Tibial artery (tissue), 4 donors: ENCODE measurements around the gene MDM2.

ENCODE experiments used
- DNase-seq, 2 donors: peaks; one replicate each; pipeline ENCODE4 v3.0.0-alpha.2; 2019
- H3K27ac ChIP-seq, 2 donors: fragments of 200-600 bp; sonication (generic) in 1 of 2; 1 replicate in 1 of 2; 2 replicates in 1 of 2; pipeline ENCODE4 v1.5.1; 2018 to 2019; ENCODE audit warnings: mild to moderate bottlenecking in 1 of 2
- H3K27me3 ChIP-seq, 2 donors: fragments of 200-600 bp; sonication (generic) in 1 of 2; one replicate each; pipeline versions ENCODE4 v1.5.1 to v1.6.0; 2016 to 2019
- H3K36me3 ChIP-seq, 3 donors: fragments of 200-600 bp; sonication (generic) in 2 of 3; one replicate each; pipeline ENCODE4 v1.5.1; 2016 to 2019; ENCODE audit warnings: mild to moderate bottlenecking in 2 of 3
- H3K4me1 ChIP-seq, 4 donors: fragments of 200-600 bp; sonication (generic) in 2 of 4; 1 replicate in 3 of 4; 2 replicates in 1 of 4; pipeline ENCODE4 v1.5.1; 2016 to 2019
- H3K4me3 ChIP-seq, 2 donors: fragments of 200-600 bp; sonication (generic) in 1 of 2; 1 replicate in 1 of 2; 2 replicates in 1 of 2; pipeline ENCODE4 v1.5.1; 2018 to 2019; ENCODE audit warnings: mild to moderate bottlenecking in 2 of 2
- H3K9me3 ChIP-seq, 3 donors: fragments of 200-600 bp; sonication (generic) in 1 of 3; one replicate each; pipeline ENCODE4 v1.5.1; 2016 to 2019
- intact Hi-C: fragments of 100-400 bp; cut with DNase I; formaldehyde crosslinking; loops from one replicate; pipeline ENCODE4 v1.15.0; 2023; ENCODE audit warnings: low total_unique reads
- TF ChIP-seq, protein P1 (sequence below), 2 experiments: fragments of 200-600 bp in 1 of 2; fragments of 450-650 bp in 1 of 2; IDR thresholded peaks; one replicate each; pipeline ENCODE4 v1.5.1; 2017 to 2019; ENCODE audit warnings: antibody characterized with exemption in 2 of 2, mild to moderate bottlenecking in 1 of 2, moderate library complexity in 1 of 2

MDM2 gene

DNA sequence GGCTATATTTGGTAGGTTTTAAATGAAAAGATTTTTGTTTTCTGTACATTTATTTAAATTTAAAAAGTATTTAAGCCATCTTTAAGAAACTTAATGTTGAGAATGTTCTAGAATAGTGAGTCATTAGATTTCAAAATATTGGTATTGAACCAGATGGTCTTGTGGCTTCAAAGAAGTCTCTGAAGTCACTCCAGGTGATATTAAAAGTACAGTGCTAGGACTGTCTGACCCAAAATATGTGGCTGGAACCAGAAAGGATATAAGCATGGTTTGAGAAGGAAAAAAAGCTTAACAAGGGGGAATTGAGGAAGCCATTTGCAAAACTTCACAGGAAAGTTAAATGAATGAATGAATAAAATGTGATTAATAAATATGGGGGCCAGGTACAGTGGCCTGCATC is 28.7 kb upstream of the MDM2 start:
- DNase-seq: no peak
- Histone ChIP-seq H3K36me3 (no peaks in the 10 kb centered on the region), H3K4me3 (no peak overlapping the region), H3K4me1 (no peaks in the 10 kb centered on the region), H3K27me3 (no peaks in the 10 kb centered on the region), H3K27ac (no peak overlapping the region), H3K9me3 (no peaks in the 10 kb centered on the region)
- intact Hi-C loops: no loop called here
- TF ChIP-seq, protein P1, sequence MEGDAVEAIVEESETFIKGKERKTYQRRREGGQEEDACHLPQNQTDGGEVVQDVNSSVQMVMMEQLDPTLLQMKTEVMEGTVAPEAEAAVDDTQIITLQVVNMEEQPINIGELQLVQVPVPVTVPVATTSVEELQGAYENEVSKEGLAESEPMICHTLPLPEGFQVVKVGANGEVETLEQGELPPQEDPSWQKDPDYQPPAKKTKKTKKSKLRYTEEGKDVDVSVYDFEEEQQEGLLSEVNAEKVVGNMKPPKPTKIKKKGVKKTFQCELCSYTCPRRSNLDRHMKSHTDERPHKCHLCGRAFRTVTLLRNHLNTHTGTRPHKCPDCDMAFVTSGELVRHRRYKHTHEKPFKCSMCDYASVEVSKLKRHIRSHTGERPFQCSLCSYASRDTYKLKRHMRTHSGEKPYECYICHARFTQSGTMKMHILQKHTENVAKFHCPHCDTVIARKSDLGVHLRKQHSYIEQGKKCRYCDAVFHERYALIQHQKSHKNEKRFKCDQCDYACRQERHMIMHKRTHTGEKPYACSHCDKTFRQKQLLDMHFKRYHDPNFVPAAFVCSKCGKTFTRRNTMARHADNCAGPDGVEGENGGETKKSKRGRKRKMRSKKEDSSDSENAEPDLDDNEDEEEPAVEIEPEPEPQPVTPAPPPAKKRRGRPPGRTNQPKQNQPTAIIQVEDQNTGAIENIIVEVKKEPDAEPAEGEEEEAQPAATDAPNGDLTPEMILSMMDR (IDR thresholded peaks at IDR 0.05): no peak

DNA sequence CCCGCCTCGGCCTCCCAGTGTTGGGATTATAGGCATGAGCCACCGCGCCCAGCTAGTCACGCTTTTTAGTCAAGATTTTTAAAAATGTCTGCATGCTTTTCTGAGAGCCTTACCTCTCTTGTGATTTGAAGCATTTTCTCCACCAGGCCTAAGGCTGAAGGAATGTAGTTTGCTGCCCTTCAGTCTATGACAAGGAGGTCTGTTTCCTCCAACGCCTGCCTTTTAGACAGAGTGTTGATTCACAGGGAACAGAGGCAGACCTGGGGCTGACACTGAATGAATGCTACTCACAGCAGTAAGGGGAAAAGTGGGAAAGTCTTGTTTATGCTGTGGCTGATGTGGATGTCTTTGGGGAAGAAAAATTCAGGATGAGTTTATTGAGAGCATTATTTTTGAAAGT is 27.2 kb upstream of the MDM2 start:
- H3K4me1 ChIP-seq: peaks cover 0 to under 1% (median 0%) of the 10 kb centered on the region in 4 donors
- no peak overlapping the region for H3K4me3 ChIP-seq
- DNase-seq: no peak
- H3K27ac ChIP-seq: no peak overlapping the region
- H3K9me3 ChIP-seq: no peaks in the 10 kb centered on the region
- no peaks in the 10 kb centered on the region for H3K36me3 ChIP-seq
- TF ChIP-seq, protein P1 (IDR thresholded peaks at IDR 0.05): no peak
- intact Hi-C loops: no loop called here
- no peaks in the 10 kb centered on the region for H3K27me3 ChIP-seq

DNA sequence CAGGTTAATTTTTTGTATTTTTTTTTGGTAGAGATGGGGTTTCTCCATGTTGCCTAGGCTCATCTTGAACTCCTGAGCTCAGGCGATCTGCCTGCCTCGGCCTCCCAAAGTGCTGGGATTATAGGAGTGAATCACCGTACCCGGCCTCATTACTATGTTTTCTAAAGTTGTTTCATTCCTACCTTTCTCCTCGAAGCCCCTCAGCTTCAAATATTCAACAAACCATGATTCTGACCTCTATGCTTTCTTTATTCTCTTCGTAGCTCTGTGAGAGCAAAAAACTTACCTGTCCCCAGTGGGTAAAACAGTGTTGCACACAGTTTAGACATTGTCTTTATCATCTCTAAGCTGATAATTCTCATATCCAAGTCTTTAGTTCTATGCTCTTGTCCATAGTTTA is 26.2 kb upstream of the MDM2 start:
- TF ChIP-seq, protein P1 (IDR thresholded peaks at IDR 0.05): no peak

DNA sequence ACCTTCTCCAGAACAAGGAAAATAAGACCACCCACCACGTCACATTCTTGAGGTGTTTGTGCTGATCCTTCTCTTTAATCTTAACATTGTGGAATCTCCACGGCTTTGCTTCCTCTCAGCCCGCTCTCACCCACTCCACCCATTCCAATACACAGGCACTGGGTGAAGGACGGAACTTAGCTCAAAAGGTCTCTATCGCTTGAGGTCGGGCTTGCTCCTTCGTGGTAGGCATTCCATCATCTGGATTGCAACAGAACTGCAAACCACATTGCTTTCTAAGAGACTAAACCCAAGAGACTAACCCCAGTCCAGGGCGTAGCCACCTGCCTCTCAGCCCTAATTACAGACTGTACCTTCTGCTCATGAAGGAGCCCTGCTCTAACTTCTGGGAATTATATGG is 24.0 kb upstream of the MDM2 start:
- Histone ChIP-seq H3K4me3 (no peak overlapping the region), H3K9me3 (no peaks in the 10 kb centered on the region), H3K27me3 (no peaks in the 10 kb centered on the region), H3K27ac (no peak overlapping the region), H3K4me1 (peaks cover 0 to 28% (median 0%) of the 10 kb centered on the region in 4 donors), H3K36me3 (no peaks in the 10 kb centered on the region)
- intact Hi-C loops: no loop called here
- DNase-seq: no peak
- TF ChIP-seq, protein P1 (IDR thresholded peaks at IDR 0.05): no peak

More for the DNA sequence above, 26.2 kb upstream of the MDM2 start:
- no peak overlapping the region for H3K27ac ChIP-seq
- H3K4me3 ChIP-seq: no peak overlapping the region
- no peak for DNase-seq
- no peaks in the 10 kb centered on the region for H3K36me3 ChIP-seq
- intact Hi-C loops: no loop called here
- peaks cover 0 to 11% (median 0%) of the 10 kb centered on the region in 4 donors for H3K4me1 ChIP-seq
- no peaks in the 10 kb centered on the region for H3K27me3 ChIP-seq
- no peaks in the 10 kb centered on the region for H3K9me3 ChIP-seq

DNA sequence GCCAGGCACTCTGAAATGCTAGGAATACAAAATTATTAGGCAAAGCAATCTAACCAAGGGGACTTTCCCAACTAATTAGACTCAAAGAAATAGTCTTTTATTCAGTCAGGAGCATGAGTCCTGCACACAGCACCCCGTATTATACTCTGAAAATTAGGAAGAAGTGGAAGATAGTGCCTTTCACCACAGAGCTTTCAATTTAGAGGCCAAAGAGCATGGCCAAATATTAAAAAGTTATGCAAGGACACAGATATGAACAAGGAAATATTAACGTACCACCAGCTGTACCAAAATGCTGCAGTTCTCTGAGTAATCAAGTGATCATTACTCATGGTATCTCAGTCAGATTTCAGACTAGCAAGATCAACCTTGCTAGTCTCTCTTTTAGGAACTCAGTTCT is 22.6 kb upstream of the MDM2 start:
- intact Hi-C loops: no loop called here
- H3K9me3 ChIP-seq: no peaks in the 10 kb centered on the region
- TF ChIP-seq, protein P1 (IDR thresholded peaks at IDR 0.05): no peak

DNA sequence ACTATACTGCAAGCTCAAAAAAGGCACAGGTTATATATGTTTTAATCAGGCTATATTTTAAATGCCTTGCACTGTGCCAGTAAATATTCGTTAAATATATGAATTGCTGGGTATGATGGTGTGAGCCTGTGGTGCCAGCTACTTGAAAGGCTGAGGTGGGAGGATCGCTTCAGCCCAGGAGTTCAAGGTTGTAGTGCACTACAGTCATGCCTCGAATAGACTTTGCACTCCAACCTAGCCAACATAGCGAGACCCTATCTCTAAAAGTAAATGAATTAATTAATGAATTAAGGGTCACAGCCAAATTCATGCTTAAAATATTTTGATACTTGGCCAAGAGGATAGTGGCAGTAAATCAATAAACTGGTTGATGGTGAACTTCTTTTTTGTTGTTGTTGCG is 22.2 kb upstream of the MDM2 start:
- intact Hi-C loops: no loop called here
- Histone ChIP-seq H3K36me3 (no peaks in the 10 kb centered on the region), H3K27ac (no peak overlapping the region), H3K4me1 (peaks cover 0 to 28% (median 0%) of the 10 kb centered on the region in 4 donors), H3K27me3 (no peaks in the 10 kb centered on the region), H3K4me3 (no peak overlapping the region), H3K9me3 (no peaks in the 10 kb centered on the region)
- no peak for DNase-seq
- TF ChIP-seq, protein P1 (IDR thresholded peaks at IDR 0.05): no peak

More for the DNA sequence above, 22.6 kb upstream of the MDM2 start:
- no peaks in the 10 kb centered on the region for H3K36me3 ChIP-seq
- H3K27ac ChIP-seq: no peak overlapping the region
- peaks cover 0 to 28% (median 0%) of the 10 kb centered on the region in 4 donors for H3K4me1 ChIP-seq
- H3K27me3 ChIP-seq: no peaks in the 10 kb centered on the region
- no peak overlapping the region for H3K4me3 ChIP-seq
- no peak for DNase-seq
